HG03342 (cell line): ENCODE results near the gene SLC38A2.
"Not testable (repeated sequence)": the region's sequence is repeated elsewhere in the genome, so short reads cannot be mapped to it uniquely, and the experiment has no call there.

Experiments
- ATAC-seq: cut with Tn5 transposase; IDR thresholded peaks from one replicate; pipeline ENCODE4 v1.9.1; 2021; ENCODE audit warnings: mild to moderate bottlenecking, moderate library complexity; ENCODE audit not compliant: unreplicated experiment

Gene SLC38A2

GRCh38 chr12:46372544-46373300 is at the start of gene SLC38A2:
SLC38A2 (minus strand) TSS chr12:46372773; CDS start chr12:46371293, 1,480 bp downstream.
- peak; percentile 86 for ATAC-seq

GRCh38 chr12:46419675-46420074 is 47.1 kb upstream of the SLC38A2 start:
- no peak for ATAC-seq

- no peak for ATAC-seq
These were observed 43.0 kb upstream of the SLC38A2 start for GRCh38 chr12:46415552-46415951.

GRCh38 chr12:46414591-46415268 is 42.2 kb upstream of the SLC38A2 start:
- no peak for ATAC-seq

GRCh38 chr12:46413368-46413767 is 40.8 kb upstream of the SLC38A2 start:
- no peak for ATAC-seq

- ATAC-seq = no peak
These were observed 40.3 kb upstream of the SLC38A2 start for GRCh38 chr12:46412857-46413256.

- ATAC-seq = no peak
These were observed 37.9 kb upstream of the SLC38A2 start for GRCh38 chr12:46410495-46410894.

- ATAC-seq = no peak
These were observed 37.4 kb upstream of the SLC38A2 start for GRCh38 chr12:46409974-46410373.

- ATAC-seq = no peak
These were observed 36.8 kb upstream of the SLC38A2 start for GRCh38 chr12:46409342-46409741.

- ATAC-seq = no peak
These were observed 35.9 kb upstream of the SLC38A2 start for GRCh38 chr12:46408441-46408840.

- ATAC-seq = no peak
These were observed 34.8 kb upstream of the SLC38A2 start for GRCh38 chr12:46407361-46407760.

GRCh38 chr12:46406352-46407027 is 33.9 kb upstream of the SLC38A2 start:
- ATAC-seq = no peak

- no peak for ATAC-seq
These were observed 32.2 kb upstream of the SLC38A2 start for GRCh38 chr12:46404733-46405132.

GRCh38 chr12:46404225-46404631 is 31.7 kb upstream of the SLC38A2 start:
- ATAC-seq = peak; percentile 42

GRCh38 chr12:46403719-46404070 is 31.1 kb upstream of the SLC38A2 start:
- peak; percentile 28 for ATAC-seq

GRCh38 chr12:46402941-46403718 is 30.6 kb upstream of the SLC38A2 start:
- ATAC-seq = no peak

- ATAC-seq = no peak
These were observed 29.9 kb upstream of the SLC38A2 start for GRCh38 chr12:46402451-46402850.

GRCh38 chr12:46401662-46402061 is 29.1 kb upstream of the SLC38A2 start:
- no peak for ATAC-seq

GRCh38 chr12:46400406-46400805 is 27.8 kb upstream of the SLC38A2 start:
- ATAC-seq = no peak

- not testable (repeated sequence) for ATAC-seq
These were observed 27.1 kb upstream of the SLC38A2 start for GRCh38 chr12:46399461-46400248.
